ENCODE results near the gene AREL1. TPM values are rescaled to one million over a fixed set of nuclear protein-coding genes. Genes with fewer than 3 reads are reported as not detected.

Gene AREL1
- total RNA-seq, 1 experiment from 2014 or later: 34.2 TPM

GRCh38 chr14:74622257-74622656 lies 90.6 kb downstream of the AREL1 start:
- Histone ChIP-seq H3K23me2 (ENCODE audit: insufficient read length, low read depth, low read length, poor library complexity, severe bottlenecking) (no peaks in the 10 kb centered on the region), H3K23ac (ENCODE audit: insufficient read length, low read depth, low read length) (no peak overlapping the region), H4K91ac (ENCODE audit: insufficient read length, low read depth, low read length) (no peak overlapping the region), H3K27ac (ENCODE audit: insufficient read length, low read depth, low read length) (no peak overlapping the region), H3K4me1 (ENCODE audit: insufficient read depth, low read length) (peaks cover 5% of the 10 kb centered on the region; the same call in 1 of the 2 replicates), H3K9ac (ENCODE audit: extremely low read depth, insufficient read length, low read length) (no peak overlapping the region), H2BK5ac (ENCODE audit: insufficient read length, low read length) (no peak overlapping the region), H2BK20ac (ENCODE audit: low read depth, low read length, poor library complexity, severe bottlenecking) (no peak overlapping the region), H3K27me3 (ENCODE audit: insufficient read depth, low read length) (no peaks in the 10 kb centered on the region), H3K4me2 (ENCODE audit: insufficient read depth, insufficient read length, low read length) (no peak overlapping the region), H3K14ac (ENCODE audit: insufficient read depth, low read length) (no peak overlapping the region), H3K18ac (ENCODE audit: insufficient read length, low read depth, low read length) (no peak overlapping the region), H3K79me1 (ENCODE audit: insufficient read depth, low read depth, low read length, poor library complexity, severe bottlenecking) (no peaks in the 10 kb centered on the region), H3K9me3 (ENCODE audit: control insufficient read depth, low read depth, low read length) (no peaks in the 10 kb centered on the region), H2AK5ac (ENCODE audit: insufficient read length, low read length) (no peak overlapping the region), H3K4ac (ENCODE audit: low read depth, low read length) (no peak overlapping the region), H2BK12ac (ENCODE audit: insufficient read length, low read depth, low read length) (no peak overlapping the region), H2BK15ac (ENCODE audit: low read depth, low read length) (no peak overlapping the region), H2BK120ac (ENCODE audit: low read depth, low read length, poor library complexity, severe bottlenecking) (no peak overlapping the region), H4K20me1 (ENCODE audit: control insufficient read depth, insufficient read depth, insufficient read length) (no peaks in the 10 kb centered on the region), H3T11ph (ENCODE audit: low read length) (no peak overlapping the region), H4K5ac (ENCODE audit: insufficient read length, low read depth, low read length) (no peak overlapping the region), H3K56ac (ENCODE audit: insufficient read length, low read depth, low read length) (no peak overlapping the region), H3K79me2 (ENCODE audit: insufficient read depth, low read length) (no peaks in the 10 kb centered on the region), H4K8ac (replicated peaks; ENCODE audit: insufficient read length, low read depth, low read length) (no peak overlapping the region), H2AFZ (ENCODE audit: low read length) (no peak overlapping the region)
- Mint-ChIP-seq H3K4me3 (no peak overlapping the region), H3K27me3 (ENCODE audit: low read depth) (peaks cover 6% of the 10 kb centered on the region), H3K4me1 (peaks cover 18 to 27% of the 10 kb centered on the region in 2 experiments), H3K36me3 (ENCODE audit: insufficient read depth in 1 of 3, low read depth in 3 of 3) (no peaks in the 10 kb centered on the region; a peak in 1 of 7 replicates), H3K9me3 (no peaks in the 10 kb centered on the region), H3K27ac (no peak overlapping the region)
- no peak for DNase-seq
- no CpG with 5 or more reads among the region's 5 CpGs for WGBS (ENCODE audit: extremely low coverage, insufficient read length, low lambda C conversion rate)
- TF ChIP-seq CTCF (conservative IDR thresholded peaks at IDR 0.05): no peak
